GM23248 (cell line): Measurements from ENCODE around the gene NCOR2. TPM values are rescaled to one million over a fixed set of nuclear protein-coding genes. Genes with fewer than 3 reads are reported as not detected.

Source experiments
- DNase-seq: peaks from one replicate; pipeline ENCODE4 v3.0.0-alpha.2; 2015
- H2AFZ ChIP-seq: fragments of 200-600 bp; sonication (generic); 2 replicates; pipeline ENCODE4 v1.6.1; 2016; ENCODE audit warnings: antibody characterized with exemption
- H3F3A ChIP-seq: fragments of 200-600 bp; sonication (generic); 2 replicates; pipeline ENCODE4 v1.6.1; 2016; ENCODE audit warnings: mild to moderate bottlenecking, antibody characterized with exemption, mixed run types; ENCODE audit not compliant: insufficient read depth
- H3K27ac ChIP-seq: fragments of 200-600 bp; sonication (generic); 2 replicates; pipeline ENCODE4 v1.5.1; 2016; ENCODE audit warnings: mild to moderate bottlenecking
- H3K27me3 ChIP-seq: fragments of 200-600 bp; sonication (generic); replicated peaks from 2 replicates; pipeline ENCODE4 v1.6.1; 2016; ENCODE audit warnings: mild to moderate bottlenecking; ENCODE audit not compliant: insufficient read depth
- H3K36me3 ChIP-seq: fragments of 200-600 bp; sonication (generic); 2 replicates; pipeline ENCODE4 v1.6.1; 2016; ENCODE audit warnings: low read depth, mild to moderate bottlenecking
- H3K4me1 ChIP-seq: fragments of 200-600 bp; sonication (generic); 2 replicates; pipeline ENCODE4 v1.6.1; 2016; ENCODE audit warnings: mild to moderate bottlenecking; ENCODE audit not compliant: insufficient read depth
- H3K4me2 ChIP-seq: fragments of 200-600 bp; sonication (generic); one replicate; pipeline ENCODE4 v1.6.1; 2016; ENCODE audit warnings: mild to moderate bottlenecking; ENCODE audit not compliant: unreplicated experiment
- H3K4me3 ChIP-seq: fragments of 200-600 bp; sonication (generic); 2 replicates; pipeline ENCODE4 v1.5.1; 2016; ENCODE audit warnings: mild to moderate bottlenecking
- H3K79me2 ChIP-seq: fragments of 200-600 bp; sonication (generic); 2 replicates; pipeline ENCODE4 v1.6.1; 2016; ENCODE audit warnings: mild to moderate bottlenecking; ENCODE audit not compliant: insufficient read depth
- H3K9ac ChIP-seq: fragments of 200-600 bp; sonication (generic); 2 replicates; pipeline ENCODE4 v1.6.1; 2016; ENCODE audit warnings: mild to moderate bottlenecking
- H3K9me2 ChIP-seq: fragments of 200-600 bp; sonication (generic); 2 replicates; pipeline ENCODE4 v1.6.1; 2016; ENCODE audit warnings: mixed run types, mild to moderate bottlenecking, moderate library complexity; ENCODE audit not compliant: insufficient read depth
- H3K9me3 ChIP-seq: fragments of 200-600 bp; sonication (generic); one replicate; pipeline ENCODE4 v1.6.1; 2017; ENCODE audit warnings: low read depth
- H4K20me1 ChIP-seq: fragments of 200-600 bp; sonication (generic); 2 replicates; pipeline ENCODE4 v1.6.0; 2016; ENCODE audit not compliant: insufficient read depth
- EZH2 ChIP-seq: fragments of 200-600 bp; sonication (generic); IDR thresholded peaks from 2 replicates; pipeline ENCODE4 v1.6.1; 2018; ENCODE audit warnings: antibody characterized with exemption, mild to moderate bottlenecking; ENCODE audit not compliant: insufficient read depth, poor library complexity, severe bottlenecking
- EZH2phosphoT487 ChIP-seq: fragments of 200-600 bp; sonication (generic); IDR thresholded peaks from 2 replicates; pipeline ENCODE4 v1.6.1; 2018; ENCODE audit warnings: antibody characterized with exemption, moderate library complexity, mild to moderate bottlenecking, low read depth; ENCODE audit not compliant: insufficient read depth
- WGBS, 2 experiments: methylation state at CpG; one replicate each; pipeline ENCODE4 v1.1.6; 2015 to 2017; ENCODE audit warnings: low lambda C conversion rate in 2 of 2, low coverage in 1 of 2; ENCODE audit errors: missing lambda C conversion rate in 2 of 2; 5-methylcytosine and 5-hydroxymethylcytosine counted together
- in situ Hi-C: fragments of 300-500 bp; cut with MboI; formaldehyde crosslinking; loops from 2 replicates; pipeline ENCODE4 v1.15.0; 2020
- polyA plus RNA-seq: library from polyadenylated mRNA; unstranded; fragments of >200 nt; fragmentation: Nextera tagmentation; extraction: Ambion mirVana; gene quantifications from 2 replicates; pipeline ENCODE4 v1.2.1, GENCODE V29; 2016
- total RNA-seq: library from RNA; depleted of rRNA; stranded (reverse); fragments of >200 nt; shearing (Covaris generic); gene quantifications from 2 replicates; pipeline ENCODE4 v1.2.3, GENCODE V29; 2014

NCOR2 gene
- total and polyA plus RNA-seq, 2 experiments from 2014 or later: 37.7 to 43.5 TPM

GRCh38 chr12:124538194-124539082 lies 29.0 kb downstream of the NCOR2 start:
- no peaks in the 10 kb centered on the region for H3K27me3 ChIP-seq
- H3K4me3 ChIP-seq: no peak overlapping the region
- H3K79me2 ChIP-seq: peaks cover 83% of the 10 kb centered on the region
- peaks cover 31% of the 10 kb centered on the region for H3K4me1 ChIP-seq
- no peaks in the 10 kb centered on the region for H3K36me3 ChIP-seq
- H4K20me1 ChIP-seq: peaks cover 14% of the 10 kb centered on the region; the same call in 1 of the 2 replicates
- H3K9me2 ChIP-seq: no peaks in the 10 kb centered on the region
- no peak overlapping the region for H2AFZ ChIP-seq
- H3F3A ChIP-seq: peaks cover 13% of the 10 kb centered on the region
- H3K9me3 ChIP-seq: no peaks in the 10 kb centered on the region
- H3K27ac ChIP-seq: no peak overlapping the region
- H3K9ac ChIP-seq: peak overlapping the region; percentile 3; the same call in 1 of the 2 replicates
- no peak overlapping the region for H3K4me2 ChIP-seq
- no peak for DNase-seq
- TF ChIP-seq EZH2 (no peak), EZH2phosphoT487 (no peak)
- 55 to 60% methylated on average over 18 to 21 of the region's 22 CpGs for WGBS, 2 experiments
- in situ Hi-C loops: no loop called here

- TF ChIP-seq EZH2phosphoT487: no peak
- TF ChIP-seq EZH2: no peak
- DNase-seq: no peak
- in situ Hi-C loops: no loop called here
- H3K9me2 ChIP-seq: no peaks in the 10 kb centered on the region
- peaks cover 13% of the 10 kb centered on the region for H3F3A ChIP-seq
- no peak overlapping the region for H3K4me3 ChIP-seq
- peaks cover 84% of the 10 kb centered on the region for H3K79me2 ChIP-seq
- no peaks in the 10 kb centered on the region for H3K27me3 ChIP-seq
- H3K9ac ChIP-seq: peak overlapping the region; percentile 3; the same call in 1 of the 2 replicates
- no peaks in the 10 kb centered on the region for H3K36me3 ChIP-seq
- H2AFZ ChIP-seq: no peak overlapping the region
- H3K27ac ChIP-seq: no peak overlapping the region
- no peak overlapping the region for H3K4me2 ChIP-seq
- 55 to 58% methylated on average over 12 of the region's 12 CpGs for WGBS, 2 experiments
- peaks cover 14% of the 10 kb centered on the region; the same call in 1 of the 2 replicates for H4K20me1 ChIP-seq
- H3K9me3 ChIP-seq: no peaks in the 10 kb centered on the region
- peaks cover 26% of the 10 kb centered on the region for H3K4me1 ChIP-seq
Measured at GRCh38 chr12:124537525-124538193, 29.8 kb downstream of the NCOR2 start.

- Histone ChIP-seq H3K27ac (0 out of 2 replicates have a peak overlapping the region, but pooled peaks have one; percentile 3), H3K36me3 (no peaks in the 10 kb centered on the region), H3K4me3 (no peak overlapping the region), H3K9me2 (no peaks in the 10 kb centered on the region), H3F3A (peaks cover 13% of the 10 kb centered on the region), H2AFZ (no peak overlapping the region), H3K9me3 (no peaks in the 10 kb centered on the region), H3K4me2 (peak overlapping the region; percentile 24), H3K79me2 (peaks cover 84% of the 10 kb centered on the region), H4K20me1 (peaks cover 14% of the 10 kb centered on the region; the same call in 1 of the 2 replicates), H3K27me3 (no peaks in the 10 kb centered on the region), H3K9ac (no peak overlapping the region), H3K4me1 (peaks cover 26% of the 10 kb centered on the region)
- in situ Hi-C loops: no loop called here
- 35 to 36% methylated on average over 9 of the region's 9 CpGs for WGBS, 2 experiments
- peak; percentile 64 for DNase-seq
- no peak for TF ChIP-seq EZH2
- no peak for TF ChIP-seq EZH2phosphoT487
Measured at GRCh38 chr12:124536641-124537040, 30.8 kb downstream of the NCOR2 start.
